Endodermal cell (in vitro differentiated cells): Measurements from ENCODE around the gene ATP5ME. TPM values are rescaled to one million over a fixed set of nuclear protein-coding genes. Genes with fewer than 3 reads are reported as not detected.

Experiments used
- DNase-seq: peaks from one replicate; pipeline ENCODE4 v3.0.0-alpha.2; 2017
- H3K27ac ChIP-seq: 2 replicates; pipeline ENCODE4 v1.5.1; 2013; ENCODE audit warnings: mild to moderate bottlenecking, low read depth, low read length, moderate library complexity
- H3K27me3 ChIP-seq: 2 replicates; pipeline ENCODE4 v1.6.1; 2013; ENCODE audit warnings: mild to moderate bottlenecking, low read length, moderate library complexity; ENCODE audit not compliant: insufficient read depth, control insufficient read depth, poor library complexity, severe bottlenecking
- H3K36me3 ChIP-seq: 2 replicates; pipeline ENCODE4 v1.7.0; 2013; ENCODE audit warnings: mild to moderate bottlenecking, low read length, moderate library complexity; ENCODE audit not compliant: control insufficient read depth, insufficient read depth
- H3K4me1 ChIP-seq: one replicate; pipeline ENCODE4 v1.7.0; 2013; ENCODE audit warnings: low read length; ENCODE audit not compliant: control insufficient read depth, insufficient read depth
- H3K4me3 ChIP-seq: 2 replicates; pipeline ENCODE4 v1.5.1; 2013; ENCODE audit warnings: mild to moderate bottlenecking, low read length, moderate library complexity
- H3K9ac ChIP-seq: 2 replicates; pipeline ENCODE4 v1.6.1; 2013; ENCODE audit warnings: mild to moderate bottlenecking, low read length, moderate library complexity; ENCODE audit not compliant: poor library complexity, severe bottlenecking; ENCODE audit errors: extremely low read depth
- H3K9me3 ChIP-seq: 2 replicates; pipeline ENCODE4 v1.6.1; 2013; ENCODE audit warnings: mild to moderate bottlenecking, low read length, moderate library complexity; ENCODE audit not compliant: control insufficient read depth
- H3K27ac Mint-ChIP-seq: 2 replicates; pipeline ENCODE4 v1.8.0; 2020; ENCODE audit warnings: mixed read lengths
- H3K27me3 Mint-ChIP-seq: 2 replicates; pipeline ENCODE4 v1.8.0; 2021; ENCODE audit warnings: mild to moderate bottlenecking, mixed read lengths; ENCODE audit not compliant: insufficient read depth
- H3K36me3 Mint-ChIP-seq: 2 replicates; pipeline ENCODE4 v1.8.0; 2020; ENCODE audit warnings: low read depth, mixed read lengths
- H3K4me1 Mint-ChIP-seq: 2 replicates; pipeline ENCODE4 v1.8.0; 2020; ENCODE audit warnings: mixed read lengths
- H3K4me3 Mint-ChIP-seq: 2 replicates; pipeline ENCODE4 v1.8.0; 2020; ENCODE audit warnings: mild to moderate bottlenecking, moderate library complexity, mixed read lengths
- H3K9me3 Mint-ChIP-seq: 2 replicates; pipeline ENCODE4 v1.8.0; 2020; ENCODE audit warnings: mild to moderate bottlenecking, mixed read lengths
- WGBS, 2 experiments: methylation state at CpG; one replicate each; pipeline versions ENCODE4 v1.1.5 to v1.1.7; 2013; ENCODE audit warnings: missing lambda C conversion rate in 2 of 2, mixed read lengths in 1 of 2; ENCODE audit not compliant: insufficient coverage in 1 of 2, insufficient read length in 1 of 2; 5-methylcytosine and 5-hydroxymethylcytosine counted together
- total RNA-seq, 2 donors: library from RNA; stranded (reverse); fragmentation: NEBNext Ultra II Directional in 1 of 2; extraction: Animal tissue kit (Norgen Biotek cat#: 25700) in 1 of 2; gene quantifications; 2 replicates in 1 of 2; 3 replicates in 1 of 2; pipeline ENCODE4 v1.2.1, GENCODE V29; 2021
- TF ChIP-seq, protein P1 (sequence below): fragments of 200-600 bp; sonication (generic); conservative IDR thresholded peaks from 2 replicates; pipeline ENCODE4 v1.5.0; 2021; ENCODE audit warnings: antibody characterized with exemption, mild to moderate bottlenecking

The ATP5ME gene
- total RNA-seq, 2 donors from 2014 or later, result 407 to 456 TPM

DNA sequence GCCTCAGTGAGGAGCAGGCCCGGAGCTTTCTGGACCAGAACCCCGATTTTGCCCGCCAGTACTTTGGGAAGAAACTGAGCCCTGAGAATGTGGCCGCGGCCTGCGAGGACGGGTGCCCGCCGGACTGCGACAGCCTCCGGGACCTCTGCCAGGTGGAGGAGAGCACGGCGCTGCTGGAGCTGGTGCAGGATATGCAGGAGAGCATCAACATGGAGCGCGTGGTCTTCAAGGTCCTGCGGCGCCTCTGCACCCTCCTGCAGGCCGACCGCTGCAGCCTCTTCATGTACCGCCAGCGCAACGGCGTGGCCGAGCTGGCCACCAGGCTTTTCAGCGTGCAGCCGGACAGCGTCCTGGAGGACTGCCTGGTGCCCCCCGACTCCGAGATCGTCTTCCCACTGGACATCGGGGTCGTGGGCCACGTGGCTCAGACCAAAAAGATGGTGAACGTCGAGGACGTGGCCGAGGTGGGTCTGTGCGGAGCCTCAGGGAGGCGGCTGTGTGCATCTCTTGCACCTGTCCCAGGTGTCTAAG is 48.4 kb downstream of the ATP5ME start:
- Histone ChIP-seq H3K9ac (no peak overlapping the region), H3K4me3 (no peak overlapping the region), H3K36me3 (no peaks in the 10 kb centered on the region), H3K27ac (peak overlapping the region; percentile 7), H3K4me1 (peaks cover 3% of the 10 kb centered on the region), H3K27me3 (peaks cover 5% of the 10 kb centered on the region), H3K9me3 (no peaks in the 10 kb centered on the region)
- Mint-ChIP-seq H3K36me3 (no peaks in the 10 kb centered on the region), H3K27ac (no peak overlapping the region), H3K4me1 (no peaks in the 10 kb centered on the region), H3K27me3 (peaks cover 3% of the 10 kb centered on the region), H3K9me3 (no peaks in the 10 kb centered on the region), H3K4me3 (no peak overlapping the region)
- WGBS, 2 experiments, result 95 to 96% methylated on average over 32 to 39 of the region's 39 CpGs
- DNase-seq, result peak; percentile 42
- TF ChIP-seq, protein P1, sequence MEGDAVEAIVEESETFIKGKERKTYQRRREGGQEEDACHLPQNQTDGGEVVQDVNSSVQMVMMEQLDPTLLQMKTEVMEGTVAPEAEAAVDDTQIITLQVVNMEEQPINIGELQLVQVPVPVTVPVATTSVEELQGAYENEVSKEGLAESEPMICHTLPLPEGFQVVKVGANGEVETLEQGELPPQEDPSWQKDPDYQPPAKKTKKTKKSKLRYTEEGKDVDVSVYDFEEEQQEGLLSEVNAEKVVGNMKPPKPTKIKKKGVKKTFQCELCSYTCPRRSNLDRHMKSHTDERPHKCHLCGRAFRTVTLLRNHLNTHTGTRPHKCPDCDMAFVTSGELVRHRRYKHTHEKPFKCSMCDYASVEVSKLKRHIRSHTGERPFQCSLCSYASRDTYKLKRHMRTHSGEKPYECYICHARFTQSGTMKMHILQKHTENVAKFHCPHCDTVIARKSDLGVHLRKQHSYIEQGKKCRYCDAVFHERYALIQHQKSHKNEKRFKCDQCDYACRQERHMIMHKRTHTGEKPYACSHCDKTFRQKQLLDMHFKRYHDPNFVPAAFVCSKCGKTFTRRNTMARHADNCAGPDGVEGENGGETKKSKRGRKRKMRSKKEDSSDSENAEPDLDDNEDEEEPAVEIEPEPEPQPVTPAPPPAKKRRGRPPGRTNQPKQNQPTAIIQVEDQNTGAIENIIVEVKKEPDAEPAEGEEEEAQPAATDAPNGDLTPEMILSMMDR, result no peak

DNA sequence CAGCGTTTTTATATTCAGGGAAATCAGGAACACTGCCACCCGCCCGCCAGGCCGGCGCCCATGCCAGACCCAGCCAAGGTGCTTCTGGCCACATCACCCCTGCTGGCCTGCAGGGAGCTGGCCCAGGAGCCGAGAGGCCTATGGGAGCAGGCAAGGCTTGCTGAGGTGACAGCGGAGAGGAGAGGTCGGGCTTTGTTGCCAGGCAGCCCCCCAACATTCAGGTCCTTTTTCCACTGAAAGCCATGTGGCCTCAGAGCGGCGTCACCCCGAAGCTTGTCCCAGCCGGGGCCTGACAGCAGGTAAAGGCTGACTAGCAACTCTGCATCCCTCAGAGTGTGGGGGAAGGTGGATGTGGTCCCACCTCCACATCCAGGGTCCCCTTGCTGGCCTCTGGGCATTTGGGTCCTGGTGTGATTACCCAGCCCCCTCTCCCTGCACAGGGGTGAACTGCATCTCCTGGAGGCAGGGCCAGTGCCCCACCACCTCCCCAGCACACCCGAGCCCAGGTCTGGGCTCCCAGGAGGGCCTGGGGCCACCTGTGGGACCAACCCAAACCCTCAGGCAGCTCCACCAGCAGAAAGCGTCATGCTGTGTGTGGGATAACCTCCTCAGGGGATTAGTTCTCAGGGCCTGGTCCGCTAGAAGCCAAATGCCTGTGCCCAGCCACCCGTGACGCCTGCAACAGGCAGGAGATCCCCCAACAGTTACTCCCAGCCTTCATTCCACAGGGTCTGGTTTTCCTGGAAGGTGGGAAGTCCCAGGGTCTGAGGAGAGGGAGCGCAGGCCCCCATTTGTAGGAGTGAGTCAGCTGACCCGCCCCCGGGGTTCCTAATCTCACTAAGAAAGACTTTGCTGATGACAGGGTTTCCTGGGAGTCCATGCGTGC is 49.1 kb downstream of the ATP5ME start, which contains the start of gene PDE6B:
Gene PDE6B (plus strand): TSS at position 869 of the 886 bp plus-strand sequence. CDS start 54 bp downstream, outside the sequence.
- peak; percentile 76 for DNase-seq
- Histone ChIP-seq H3K9ac (no peak within 1 kb of the TSS), H3K27me3 (peaks cover 5% of the 10 kb centered on the region), H3K4me3 (no peak within 1 kb of the TSS), H3K36me3 (no peaks in the 10 kb centered on the region), H3K9me3 (no peaks in the 10 kb centered on the region), H3K4me1 (peaks cover 3% of the 10 kb centered on the region), H3K27ac (peak within 1 kb of the TSS; percentile 7)
- no peaks in the 10 kb centered on the region for H3K9me3 Mint-ChIP-seq
- no peak within 1 kb of the TSS for H3K4me3 Mint-ChIP-seq
- TF ChIP-seq, protein P1, result peak; percentile 44
- H3K27me3 Mint-ChIP-seq, result peaks cover 3% of the 10 kb centered on the region
- no peak within 1 kb of the TSS for H3K27ac Mint-ChIP-seq
- H3K4me1 Mint-ChIP-seq, result no peaks in the 10 kb centered on the region
- WGBS, 2 experiments, result 83 to 89% methylated on average over 9 to 21 of the region's 21 CpGs
- H3K36me3 Mint-ChIP-seq, result no peaks in the 10 kb centered on the region

DNA sequence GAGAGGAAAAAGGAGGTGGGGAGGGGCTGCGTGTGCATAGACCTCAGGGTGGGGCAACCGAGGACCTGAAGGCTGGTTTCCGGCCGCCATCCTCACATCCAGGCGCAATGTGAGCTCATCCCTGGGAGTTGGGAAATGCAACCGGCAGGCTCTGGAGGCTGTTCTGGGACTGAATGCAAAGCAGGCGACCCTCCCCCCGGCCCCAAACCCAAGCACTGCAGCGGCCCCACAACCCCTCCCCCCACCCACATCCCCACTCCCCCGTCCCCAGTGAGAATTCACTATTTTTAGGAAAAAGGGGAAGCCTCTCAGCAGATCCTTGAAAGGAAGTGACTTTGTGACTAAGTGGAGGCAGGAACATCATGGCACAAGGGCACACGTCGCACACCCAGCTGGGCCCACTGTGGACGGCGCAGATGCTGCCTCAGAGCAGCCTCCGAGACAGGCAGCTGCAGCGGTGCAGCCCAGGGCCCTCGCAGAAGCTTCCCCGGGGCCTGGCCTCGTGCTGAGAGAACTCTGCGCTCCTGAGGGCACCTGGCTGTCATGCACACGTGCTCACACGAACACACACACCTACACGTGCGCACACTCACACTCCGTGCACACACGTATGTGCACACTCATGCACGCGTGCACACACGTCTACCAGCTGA is 50.0 kb downstream of the ATP5ME start:
- TF ChIP-seq, protein P1, result no peak
- peak; percentile 43 for DNase-seq
- Mint-ChIP-seq H3K4me3 (no peak overlapping the region), H3K4me1 (no peaks in the 10 kb centered on the region), H3K27ac (no peak overlapping the region), H3K36me3 (no peaks in the 10 kb centered on the region), H3K9me3 (no peaks in the 10 kb centered on the region), H3K27me3 (peaks cover 3% of the 10 kb centered on the region)
- H3K4me1 ChIP-seq, result peaks cover 3% of the 10 kb centered on the region
- 88 to 91% methylated on average over 19 to 27 of the region's 29 CpGs for WGBS, 2 experiments
- H3K9ac ChIP-seq, result no peak overlapping the region
- no peak overlapping the region for H3K27ac ChIP-seq
- H3K4me3 ChIP-seq, result no peak overlapping the region
- H3K36me3 ChIP-seq, result no peaks in the 10 kb centered on the region
- H3K9me3 ChIP-seq, result no peaks in the 10 kb centered on the region
- peaks cover 5% of the 10 kb centered on the region for H3K27me3 ChIP-seq
